Gastrocnemius medialis (tissue), 4 donors: ENCODE results near the gene SMIM38. TPM values are rescaled to one million over a fixed set of nuclear protein-coding genes. Genes with fewer than 3 reads are reported as not detected.

Experiments
- ATAC-seq, 2 donors: fragments of 150-250 bp; one replicate each; pipeline ENCODE4 v1.9.1; 2016
- DNase-seq, 2 donors: peaks; one replicate each; pipeline ENCODE4 v3.0.0-alpha.2; 2019
- H3K27ac ChIP-seq, 4 donors: fragments of 200-600 bp; sonication (generic); 1 replicate in 1 of 4; 2 replicates in 3 of 4; pipeline ENCODE4 v1.5.1; 2016 to 2018; ENCODE audit warnings: mild to moderate bottlenecking in 2 of 4, moderate library complexity in 1 of 4
- H3K27me3 ChIP-seq, 3 donors: fragments of 200-600 bp; sonication (generic) in 2 of 3; 1 replicate in 1 of 3; 2 replicates in 2 of 3; pipeline versions ENCODE4 v1.5.1 to v1.6.0; 2016 to 2019; ENCODE audit warnings: mild to moderate bottlenecking in 1 of 3, moderate library complexity in 1 of 3
- H3K36me3 ChIP-seq, 2 donors: fragments of 200-600 bp; sonication (generic) in 1 of 2; one replicate each; pipeline ENCODE4 v1.5.1; 2017 to 2018
- H3K4me1 ChIP-seq, 2 donors: fragments of 200-600 bp; sonication (generic) in 1 of 2; one replicate each; pipeline ENCODE4 v1.5.1; 2016 to 2017; ENCODE audit warnings: mild to moderate bottlenecking in 2 of 2
- H3K4me3 ChIP-seq, 4 donors: fragments of 200-600 bp; sonication (generic) in 3 of 4; 1 replicate in 1 of 4; 2 replicates in 3 of 4; pipeline ENCODE4 v1.5.1; 2016 to 2019; ENCODE audit warnings: mild to moderate bottlenecking in 2 of 4
- H3K9me3 ChIP-seq, 3 donors: fragments of 200-600 bp; sonication (generic) in 2 of 3; 1 replicate in 1 of 3; 2 replicates in 2 of 3; pipeline ENCODE4 v1.5.1; 2016 to 2019
- CTCF ChIP-seq, 5 experiments: fragments of 450-650 bp in 3 of 5; fragments of 200-600 bp in 2 of 5; sonication (generic) in 2 of 5; IDR thresholded peaks in 4 of 5; conservative IDR thresholded peaks in 1 of 5; 1 replicate in 4 of 5; 2 replicates in 1 of 5; pipeline ENCODE4 v1.5.1; 2016 to 2019; ENCODE audit warnings: antibody characterized with exemption in 5 of 5, mild to moderate bottlenecking in 3 of 5, moderate library complexity in 3 of 5
- POLR2A ChIP-seq, 2 donors: fragments of 450-650 bp; IDR thresholded peaks; one replicate each; pipeline ENCODE4 v1.6.1; 2017; ENCODE audit warnings: antibody characterized with exemption in 2 of 2, mild to moderate bottlenecking in 2 of 2, moderate library complexity in 2 of 2
- in situ Hi-C, 4 donors: fragments of 200-750 bp; cut with MboI; loops; one replicate each; pipeline versions ENCODE4 v1.15.0 to v1.8.0; 2017; ENCODE audit warnings: low sequenced_read_pairs in 4 of 4
- intact Hi-C: fragments of 100-400 bp; cut with DNase I; formaldehyde crosslinking; loops from one replicate; pipeline ENCODE4 v1.15.1; 2023; ENCODE audit warnings: low total_unique reads
- total RNA-seq, 4 donors: library from RNA; depleted of rRNA; stranded (reverse); fragments of >200 nt; gene quantifications; one replicate each; pipeline versions ENCODE4 v1.1.0 to v1.2.3, GENCODE V29; 2016

SMIM38 gene
- total RNA-seq, 4 donors from 2014 or later: 0.12 to 0.66 (median 0.40) TPM; not detected in 1

- DNase-seq (no peak), ATAC-seq (no peak)
- Histone ChIP-seq H3K27ac (no peak overlapping the region), H3K4me3 (no peak overlapping the region), H3K27me3 (peaks cover 0 to 8% (median 7%) of the 10 kb centered on the region in 3 donors), H3K9me3 (no peaks in the 10 kb centered on the region), H3K4me1 (no peaks in the 10 kb centered on the region), H3K36me3 (no peaks in the 10 kb centered on the region)
- intact Hi-C loops: no loop called here
- in situ Hi-C loops: no loop called here
- TF ChIP-seq POLR2A (IDR thresholded peaks at IDR 0.05) (no peak), CTCF (IDR thresholded peaks at IDR 0.05 in 4 of 5, conservative IDR thresholded peaks at IDR 0.05 in 1 of 5) (no peak)
These were observed 44.8 kb downstream of the SMIM38 start for GRCh38 chr11:69200331-69201065.

- Histone ChIP-seq H3K4me1 (no peaks in the 10 kb centered on the region), H3K4me3 (no peak overlapping the region), H3K9me3 (no peaks in the 10 kb centered on the region), H3K27me3 (peaks cover 0 to 8% (median 7%) of the 10 kb centered on the region in 3 donors), H3K36me3 (no peaks in the 10 kb centered on the region), H3K27ac (no peak overlapping the region)
- intact Hi-C loops (no loop called here), in situ Hi-C loops (no loop called here)
- DNase-seq: no peak
- TF ChIP-seq POLR2A (IDR thresholded peaks at IDR 0.05) (no peak), CTCF (IDR thresholded peaks at IDR 0.05 in 4 of 5, conservative IDR thresholded peaks at IDR 0.05 in 1 of 5) (no peak)
- ATAC-seq: no peak
These were observed 45.3 kb downstream of the SMIM38 start for GRCh38 chr11:69201066-69201365.

- ATAC-seq (no peak), DNase-seq (no peak)
- Histone ChIP-seq H3K4me3 (no peak overlapping the region), H3K27me3 (peaks cover 0 to 8% (median 7%) of the 10 kb centered on the region in 3 donors), H3K36me3 (no peaks in the 10 kb centered on the region), H3K4me1 (no peaks in the 10 kb centered on the region), H3K9me3 (no peaks in the 10 kb centered on the region), H3K27ac (no peak overlapping the region)
- no peak for TF ChIP-seq CTCF (IDR thresholded peaks at IDR 0.05 in 4 of 5, conservative IDR thresholded peaks at IDR 0.05 in 1 of 5)
- in situ Hi-C loops (no loop called here), intact Hi-C loops (no loop called here)
These were observed 46.1 kb downstream of the SMIM38 start for GRCh38 chr11:69201764-69202370.

GRCh38 chr11:69202511-69203221 is 46.9 kb downstream of the SMIM38 start:
- in situ Hi-C loops (no loop called here), intact Hi-C loops (no loop called here)
- DNase-seq (no peak), ATAC-seq (no peak)
- no peak for TF ChIP-seq CTCF (IDR thresholded peaks at IDR 0.05 in 4 of 5, conservative IDR thresholded peaks at IDR 0.05 in 1 of 5)
- no peak for TF ChIP-seq POLR2A (IDR thresholded peaks at IDR 0.05)
- H3K27me3 ChIP-seq: peaks cover 0 to 7% (median 4%) of the 10 kb centered on the region in 3 donors
- no peaks in the 10 kb centered on the region for H3K9me3 ChIP-seq
- no peak overlapping the region for H3K27ac ChIP-seq
- no peaks in the 10 kb centered on the region for H3K4me1 ChIP-seq
- H3K36me3 ChIP-seq: no peaks in the 10 kb centered on the region
- no peak overlapping the region for H3K4me3 ChIP-seq
